Measurements from ENCODE around the gene GSTM1. TPM values are rescaled to one million over a fixed set of nuclear protein-coding genes. Genes with fewer than 3 reads are reported as not detected.
A peak's percentile ranks its signal among the peaks of the same experiment; 100 is the strongest.

GSTM1 gene
- polyA plus RNA-seq (2012; ENCODE audit: insufficient read depth, insufficient read length), result 67.2 TPM

DNA sequence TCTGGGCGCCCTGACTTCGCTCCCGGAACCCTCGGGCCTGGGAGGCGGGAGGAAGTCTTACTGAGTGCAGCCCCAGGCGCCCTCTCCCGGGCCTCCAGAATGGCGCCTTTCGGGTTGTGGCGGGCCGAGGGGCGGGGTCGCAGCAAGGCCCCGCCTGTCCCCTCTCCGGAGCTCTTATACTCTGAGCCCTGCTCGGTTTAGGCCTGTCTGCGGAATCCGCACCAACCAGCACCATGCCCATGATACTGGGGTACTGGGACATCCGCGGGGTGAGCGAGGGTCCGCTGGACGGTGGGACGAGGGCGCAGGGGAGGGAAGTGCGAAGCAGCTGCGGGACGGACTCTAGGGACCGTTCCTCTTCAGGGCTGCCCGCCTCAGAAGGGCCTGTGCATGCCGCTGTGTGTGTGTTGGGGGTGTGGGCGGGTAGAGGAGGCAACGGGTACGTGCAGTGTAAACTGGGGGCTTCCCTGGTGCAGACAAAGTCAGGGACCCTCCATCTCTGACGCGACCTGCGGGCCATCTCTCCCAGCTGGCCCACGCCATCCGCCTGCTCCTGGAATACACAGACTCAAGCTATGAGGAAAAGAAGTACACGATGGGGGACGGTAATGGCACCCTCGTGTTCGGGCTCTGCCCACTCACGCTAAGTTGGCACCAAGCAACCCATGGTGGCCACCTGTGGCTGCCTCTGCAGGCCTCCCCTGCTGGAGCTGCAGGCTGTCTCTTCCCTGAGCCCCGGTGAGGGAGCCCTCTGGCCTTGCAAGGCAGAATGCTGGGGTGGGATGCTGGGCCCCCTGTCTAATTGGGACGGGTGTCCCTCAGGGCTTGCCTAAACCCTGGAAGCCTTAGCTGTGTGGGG is at the start of gene GSTM1:
Gene GSTM1, plus strand, starts transcription at position 177 of the 859 bp plus-strand sequence. Its CDS starts 57 bp downstream, at position 234.
- peak within 1 kb of the TSS; percentile 67 for H3K4me3 ChIP-seq (ENCODE audit: low read length)
- DNase-seq (ENCODE audit: low read depth, low spot score), result peak; percentile 66

GRCh38 chr1:109639063-109639840 is 48.4 kb upstream of the GSTM1 start:
- no peak overlapping the region for H3K4me3 ChIP-seq (ENCODE audit: low read length)
- no peak for DNase-seq (ENCODE audit: low read depth, low spot score)

DNA sequence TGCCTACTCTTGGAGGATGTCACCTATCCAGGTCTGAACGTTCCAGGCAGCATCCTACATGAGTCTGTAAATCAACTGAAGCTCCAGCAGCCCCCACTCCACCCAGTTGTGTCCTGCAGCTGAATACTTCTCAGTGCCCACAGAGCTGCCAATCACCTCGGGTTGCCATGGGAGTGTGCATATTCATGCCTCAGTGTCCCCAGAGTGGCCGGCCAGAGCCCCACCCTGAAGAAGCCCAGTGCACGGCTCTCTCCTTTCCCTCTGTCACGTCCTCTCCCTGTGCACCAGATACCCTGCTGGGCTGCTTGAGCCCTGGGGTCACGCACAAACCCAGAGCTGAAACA is 47.8 kb upstream of the GSTM1 start:
- no peak for DNase-seq (ENCODE audit: low read depth, low spot score)
- no peak overlapping the region for H3K4me3 ChIP-seq (ENCODE audit: low read length)

GRCh38 chr1:109640285-109640865 is 47.2 kb upstream of the GSTM1 start:
- no peak overlapping the region for H3K4me3 ChIP-seq (ENCODE audit: low read length)
- DNase-seq (ENCODE audit: low read depth, low spot score), result peak; percentile 66

- no peak overlapping the region for H3K4me3 ChIP-seq (ENCODE audit: low read length)
- no peak for DNase-seq (ENCODE audit: low read depth, low spot score)
Measured at GRCh38 chr1:109641078-109641740, 46.4 kb upstream of the GSTM1 start.

DNA sequence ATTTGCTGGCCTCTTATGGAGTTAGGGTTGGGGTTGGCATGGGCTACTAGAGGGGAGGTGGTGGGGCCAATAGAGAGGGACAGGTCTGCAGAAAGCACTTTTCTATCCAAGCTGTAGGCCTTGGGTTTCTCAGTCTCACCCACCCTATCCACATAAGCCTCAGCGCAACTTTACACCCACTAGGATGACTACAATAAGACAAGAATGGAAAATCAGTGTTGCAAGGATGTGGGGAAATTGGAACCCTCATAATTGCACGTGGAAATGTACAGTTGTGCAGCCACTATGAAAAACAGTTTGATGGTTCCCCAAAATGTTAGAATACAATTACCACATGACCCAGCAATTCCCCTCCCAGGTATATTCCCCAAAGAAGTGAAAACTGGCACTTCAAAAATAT is 45.8 kb upstream of the GSTM1 start:
- no peak overlapping the region for H3K4me3 ChIP-seq (ENCODE audit: low read length)
- DNase-seq (ENCODE audit: low read depth, low spot score), result no peak

DNA sequence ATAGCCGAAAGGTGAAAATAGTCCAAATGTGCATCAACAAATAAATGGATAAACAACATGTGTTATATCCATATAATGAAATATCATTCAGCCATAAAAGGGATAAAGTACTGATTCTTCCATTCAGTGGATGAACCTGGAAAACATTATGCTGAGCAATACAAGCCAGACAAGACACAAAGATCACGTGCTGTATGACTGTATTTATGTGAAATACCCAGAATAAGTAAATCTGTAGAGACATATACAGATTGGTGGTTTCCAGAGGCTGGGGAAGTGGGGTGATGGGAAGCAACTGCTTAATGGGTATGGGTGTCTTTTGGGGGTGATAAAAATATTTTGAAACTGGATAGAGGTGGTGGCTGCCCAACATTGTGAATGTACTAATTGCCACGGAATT is 45.0 kb upstream of the GSTM1 start:
- no peak for DNase-seq (ENCODE audit: low read depth, low spot score)
- no peak overlapping the region for H3K4me3 ChIP-seq (ENCODE audit: low read length)

DNA sequence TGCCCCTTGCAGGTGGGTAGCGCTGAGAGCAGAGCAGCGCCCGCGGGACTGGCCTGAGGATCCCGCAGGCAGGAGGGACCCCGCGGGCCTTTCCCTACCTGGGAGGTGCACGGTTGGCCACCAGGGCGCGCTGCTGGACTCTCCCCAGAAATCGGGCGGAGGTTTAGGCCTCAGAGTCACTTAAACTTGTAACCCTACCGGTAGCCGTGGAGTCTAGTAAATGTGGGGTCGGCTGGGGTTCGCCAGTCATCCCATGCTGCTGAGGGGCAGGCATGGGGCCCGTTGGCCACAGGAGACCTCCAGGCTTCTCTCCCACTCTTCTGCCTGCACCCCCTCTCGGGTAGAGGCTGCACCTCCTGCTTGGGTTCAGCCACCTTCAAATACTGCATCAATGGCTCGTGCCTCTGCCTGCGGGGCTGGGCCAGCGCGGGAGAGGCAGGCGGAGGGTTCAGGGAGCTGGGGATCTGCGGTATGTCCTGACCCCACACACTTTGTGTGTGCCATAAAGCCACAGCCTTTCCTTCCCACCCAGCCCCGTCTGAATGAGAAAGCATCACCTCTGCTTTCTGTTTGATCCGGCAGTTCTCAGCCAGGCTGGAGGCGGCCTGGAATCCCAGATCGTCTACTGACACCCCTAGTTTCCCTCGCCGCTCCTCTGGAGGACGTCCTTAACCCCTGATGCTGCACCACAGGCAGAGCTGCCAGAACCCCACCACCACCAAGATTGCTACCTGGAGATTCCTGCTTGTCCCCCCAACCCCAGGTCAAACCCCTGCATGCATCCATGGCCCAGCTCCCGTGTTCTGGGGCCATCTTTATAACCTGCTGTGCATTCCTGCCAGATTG is 44.0 kb upstream of the GSTM1 start:
- no peak overlapping the region for H3K4me3 ChIP-seq (ENCODE audit: low read length)
- peak; percentile 66 for DNase-seq (ENCODE audit: low read depth, low spot score)

GRCh38 chr1:109644670-109645069 is 42.9 kb upstream of the GSTM1 start:
- no peak for DNase-seq (ENCODE audit: low read depth, low spot score)
- H3K4me3 ChIP-seq (ENCODE audit: low read length), result no peak overlapping the region

- peak; percentile 46 for DNase-seq (ENCODE audit: low read depth, low spot score)
- H3K4me3 ChIP-seq (ENCODE audit: low read length), result peak overlapping the region; percentile 25; the same call in 1 of the 2 replicates
Measured at GRCh38 chr1:109649491-109649914, 38.1 kb upstream of the GSTM1 start.

DNA sequence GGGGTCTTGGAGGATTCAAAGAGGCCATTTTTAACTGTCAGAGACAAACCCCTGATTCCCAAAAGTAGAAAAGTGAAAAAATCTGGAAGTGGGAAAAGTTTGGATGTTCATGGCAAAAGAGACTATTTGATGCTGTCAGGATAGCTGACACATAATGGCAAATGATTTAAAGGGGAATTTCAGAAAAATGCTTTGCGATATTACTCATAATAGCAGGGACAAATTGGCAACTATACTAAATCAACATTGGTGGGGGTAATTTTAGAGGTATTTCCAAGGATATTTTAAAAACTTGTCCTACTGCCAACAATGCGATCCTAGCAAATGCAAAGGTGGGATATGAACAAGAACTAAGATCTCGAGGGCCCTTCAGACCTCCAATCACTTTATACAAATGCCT is 37.0 kb upstream of the GSTM1 start:
- no peak overlapping the region for H3K4me3 ChIP-seq (ENCODE audit: low read length)
- DNase-seq (ENCODE audit: low read depth, low spot score), result no peak

DNA sequence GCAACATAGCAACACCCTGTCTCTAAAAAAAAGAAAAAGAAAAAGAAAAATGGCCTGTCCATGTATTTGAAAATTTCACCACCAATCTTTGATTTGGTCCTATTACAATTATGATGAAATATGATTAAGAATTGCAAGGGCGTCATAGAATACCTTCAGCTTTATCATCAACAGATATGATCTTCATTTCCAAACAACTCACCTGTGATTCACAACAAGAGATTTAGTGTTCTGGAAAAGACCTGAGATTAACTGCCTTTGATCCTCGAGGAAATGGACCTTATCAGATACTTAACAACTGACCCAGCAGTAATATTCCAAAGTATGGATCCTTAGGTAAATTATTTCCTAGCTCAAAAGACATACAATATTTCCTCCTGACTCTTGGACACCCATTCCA is 35.2 kb upstream of the GSTM1 start:
- DNase-seq (ENCODE audit: low read depth, low spot score), result no peak
- H3K4me3 ChIP-seq (ENCODE audit: low read length), result no peak overlapping the region

- DNase-seq (ENCODE audit: low read depth, low spot score), result no peak
- H3K4me3 ChIP-seq (ENCODE audit: low read length), result no peak overlapping the region
Measured at GRCh38 chr1:109653306-109653705, 34.3 kb upstream of the GSTM1 start.

GRCh38 chr1:109654519-109654918 is 33.1 kb upstream of the GSTM1 start:
- no peak for DNase-seq (ENCODE audit: low read depth, low spot score)
- H3K4me3 ChIP-seq (ENCODE audit: low read length), result no peak overlapping the region

DNA sequence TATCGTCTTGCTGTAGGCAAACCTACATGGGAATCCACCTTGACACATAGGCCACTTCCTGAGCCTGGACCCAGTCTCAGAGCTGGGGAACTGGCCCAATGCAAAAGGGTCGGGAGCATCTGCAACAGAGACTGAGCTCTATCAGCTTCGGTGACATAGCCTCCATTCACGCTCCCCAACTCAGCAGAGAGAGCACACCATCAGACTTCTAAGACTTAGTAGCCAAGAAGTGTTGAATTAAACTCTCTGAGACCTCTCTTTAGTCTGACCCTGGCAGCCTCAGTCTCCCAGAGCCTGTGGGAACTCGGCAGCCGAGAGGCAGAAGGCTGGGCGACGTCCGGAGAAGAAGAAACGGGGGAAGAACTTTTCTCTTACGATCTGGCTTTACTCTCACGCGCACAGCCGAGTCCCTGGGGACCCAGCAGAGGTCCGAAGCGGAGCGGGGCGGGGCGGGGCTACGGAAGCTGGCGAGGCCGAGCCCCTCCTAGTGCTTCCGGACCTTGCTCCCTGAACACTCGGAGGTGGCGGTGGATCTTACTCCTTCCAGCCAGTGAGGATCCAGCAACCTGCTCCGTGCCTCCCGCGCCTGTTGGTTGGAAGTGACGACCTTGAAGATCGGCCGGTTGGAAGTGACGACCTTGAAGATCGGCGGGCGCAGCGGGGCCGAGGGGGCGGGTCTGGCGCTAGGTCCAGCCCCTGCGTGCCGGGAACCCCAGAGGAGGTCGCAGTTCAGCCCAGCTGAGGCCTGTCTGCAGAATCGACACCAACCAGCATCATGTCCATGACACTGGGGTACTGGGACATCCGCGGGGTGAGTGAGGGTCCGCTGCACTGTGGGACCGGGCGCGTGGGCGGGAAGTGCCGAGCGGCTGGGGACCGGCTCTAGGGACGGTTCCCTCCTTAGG is 31.8 kb upstream of the GSTM1 start, which contains the start of gene GSTM4:
Gene GSTM4, plus strand, starts transcription at position 485 of the 905 bp plus-strand sequence. Its CDS starts 291 bp downstream, at position 776.
- DNase-seq (ENCODE audit: low read depth, low spot score), result peak; percentile 42
- peak within 1 kb of the TSS; percentile 82 for H3K4me3 ChIP-seq (ENCODE audit: low read length)

DNA sequence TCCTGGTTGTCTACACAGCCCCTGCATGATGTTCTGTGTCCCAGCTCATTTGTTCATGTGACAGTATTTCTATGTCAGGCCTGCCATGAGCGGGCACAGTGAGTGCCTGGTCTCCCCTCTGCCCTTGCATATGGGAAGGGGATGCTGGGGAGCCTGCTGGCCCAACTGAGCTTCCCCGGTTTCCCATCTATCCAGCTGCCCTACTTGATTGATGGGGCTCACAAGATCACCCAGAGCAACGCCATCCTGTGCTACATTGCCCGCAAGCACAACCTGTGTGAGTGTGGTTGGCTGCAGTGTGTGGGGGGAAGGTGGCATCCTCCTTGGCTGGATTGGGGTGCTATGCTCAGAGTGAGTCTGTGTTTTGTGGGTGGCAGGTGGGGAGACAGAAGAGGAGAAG is 30.2 kb upstream of the GSTM1 start:
- DNase-seq (ENCODE audit: low read depth, low spot score), result no peak
- H3K4me3 ChIP-seq (ENCODE audit: low read length), result no peak overlapping the region

DNA sequence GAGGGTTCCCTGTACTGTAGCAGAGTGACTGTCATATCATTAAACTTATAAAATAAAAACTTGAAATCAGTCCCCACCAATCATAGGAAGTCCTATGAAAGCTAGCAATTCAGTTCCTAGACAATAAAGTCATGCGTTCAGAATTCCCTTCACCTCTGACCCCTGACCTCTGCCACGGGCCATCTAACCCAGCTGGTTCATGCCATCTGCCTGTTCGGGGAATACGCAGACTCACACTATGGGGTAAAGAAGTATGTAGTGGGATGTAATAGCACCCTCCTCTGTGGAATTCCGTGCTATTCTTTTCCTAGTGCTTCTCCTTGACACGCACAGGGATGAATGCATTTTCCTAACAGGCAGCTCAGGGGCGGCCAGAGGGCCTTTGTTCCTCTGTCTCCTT is 29.6 kb upstream of the GSTM1 start:
- H3K4me3 ChIP-seq (ENCODE audit: low read length), result no peak overlapping the region
- DNase-seq (ENCODE audit: low read depth, low spot score), result no peak
